ENCODE results near the gene PIEZO1.

- TF ChIP-seq CTCF (IDR thresholded peaks at IDR 0.05) (peak in 2 of 4 experiments; percentile 10 to 42), POLR2A (IDR thresholded peaks at IDR 0.05) (no peak), POLR2AphosphoS5 (IDR thresholded peaks at IDR 0.05) (no peak)
Measured at GRCh38 chr16:88685156-88686061, 99.6 kb downstream of the PIEZO1 start.
